OCI-LY3 (cell line): ENCODE results near the gene GID8.

Experiments used
- EZH2phosphoT487 ChIP-seq: fragments of 200-600 bp; shearing (Covaris generic); IDR thresholded peaks from 2 replicates; pipeline ENCODE4 v1.6.1; 2018; ENCODE audit warnings: antibody characterized with exemption, mixed run types, low read depth
- TF ChIP-seq, protein P1 (sequence below): fragments of 200-600, 300-600 bp; sonication (generic); IDR thresholded peaks from 2 replicates; pipeline ENCODE4 v1.5.1; 2014; ENCODE audit warnings: antibody characterized with exemption, low read length, low read depth

DNA sequence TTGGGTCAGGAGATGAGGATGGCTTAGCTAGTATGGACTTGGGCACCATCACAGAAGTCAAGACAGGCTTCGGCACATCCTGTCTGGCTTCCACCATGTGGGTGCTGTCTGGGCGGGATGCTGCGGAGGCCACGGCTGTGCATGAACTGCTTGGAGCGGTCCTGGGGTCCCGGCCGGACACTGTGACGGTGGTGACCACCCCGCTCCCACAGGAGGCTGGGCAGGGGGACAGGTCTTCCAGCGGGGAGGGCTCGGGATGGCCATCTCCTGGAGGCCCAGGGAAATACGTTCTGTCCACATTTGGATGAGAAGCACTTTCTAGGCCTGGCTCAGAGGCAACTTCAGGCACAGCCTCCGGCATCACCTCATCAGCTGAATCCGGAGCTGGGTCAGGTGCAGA is 44.2 kb upstream of the GID8 start:
- TF ChIP-seq, protein P1, sequence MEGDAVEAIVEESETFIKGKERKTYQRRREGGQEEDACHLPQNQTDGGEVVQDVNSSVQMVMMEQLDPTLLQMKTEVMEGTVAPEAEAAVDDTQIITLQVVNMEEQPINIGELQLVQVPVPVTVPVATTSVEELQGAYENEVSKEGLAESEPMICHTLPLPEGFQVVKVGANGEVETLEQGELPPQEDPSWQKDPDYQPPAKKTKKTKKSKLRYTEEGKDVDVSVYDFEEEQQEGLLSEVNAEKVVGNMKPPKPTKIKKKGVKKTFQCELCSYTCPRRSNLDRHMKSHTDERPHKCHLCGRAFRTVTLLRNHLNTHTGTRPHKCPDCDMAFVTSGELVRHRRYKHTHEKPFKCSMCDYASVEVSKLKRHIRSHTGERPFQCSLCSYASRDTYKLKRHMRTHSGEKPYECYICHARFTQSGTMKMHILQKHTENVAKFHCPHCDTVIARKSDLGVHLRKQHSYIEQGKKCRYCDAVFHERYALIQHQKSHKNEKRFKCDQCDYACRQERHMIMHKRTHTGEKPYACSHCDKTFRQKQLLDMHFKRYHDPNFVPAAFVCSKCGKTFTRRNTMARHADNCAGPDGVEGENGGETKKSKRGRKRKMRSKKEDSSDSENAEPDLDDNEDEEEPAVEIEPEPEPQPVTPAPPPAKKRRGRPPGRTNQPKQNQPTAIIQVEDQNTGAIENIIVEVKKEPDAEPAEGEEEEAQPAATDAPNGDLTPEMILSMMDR: peak; percentile 14; the same call in 1 of the 2 replicates
- TF ChIP-seq EZH2phosphoT487: no peak
